ENCODE measurements around the gene RILPL1. TPM values are rescaled to one million over a fixed set of nuclear protein-coding genes. Genes with fewer than 3 reads are reported as not detected.

Gene RILPL1
- total and polyA plus RNA-seq, 10 of the 15 experiments (the other 5 are each of a cell fraction or from before 2014, with no cell fraction given) = 0.05 to 0.61 (median 0.25) TPM

DNA sequence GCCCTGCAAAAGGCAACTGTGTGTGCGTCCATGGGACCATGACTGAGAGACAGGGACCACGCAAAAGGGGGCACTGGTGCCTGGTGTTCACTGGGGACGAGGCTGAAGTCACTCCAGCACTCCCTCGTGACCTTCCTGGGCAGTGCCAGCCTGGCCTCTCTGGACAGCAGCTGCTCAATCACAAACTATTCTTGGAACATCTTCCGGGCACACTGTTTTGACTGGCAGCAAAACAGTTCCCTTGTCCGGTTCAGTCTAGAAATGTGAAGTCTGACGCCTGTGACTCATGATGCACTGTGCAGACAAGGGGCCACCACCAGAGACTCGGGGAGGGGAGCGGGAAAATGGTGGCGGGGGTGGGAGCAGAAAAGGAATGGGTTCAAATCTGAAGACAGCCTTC lies 54.8 kb downstream of the RILPL1 start:
- intact Hi-C loops (cut with micrococcal nuclease; ENCODE audit: unreplicated experiment) = no loop called here
- in situ Hi-C loops (cut with MboI) = no loop called here
- no peak overlapping the region for H3K27ac ChIP-seq (ENCODE audit: control insufficient read depth, insufficient read depth)
- DNase-seq (ENCODE audit: low read depth, low spot score) (no peak), ATAC-seq (no peak), FAIRE-seq (no peak)
- no peaks in the 10 kb centered on the region for H3K79me2 ChIP-seq (ENCODE audit: control insufficient read depth, insufficient read depth, low read length)
- RAD21 ChIA-PET (ENCODE audit: unreplicated experiment) = no interaction called here
- no TSS peak for BruUV-seq (replicated peaks)
- POLR2A ChIA-PET = no interaction called here
- no peaks in the 10 kb centered on the region; a peak in 1 of 4 replicates for H3K36me3 ChIP-seq (ENCODE audit: control insufficient read depth in 2 of 2, insufficient read depth in 2 of 2, low read length in 1 of 2)
- H3K9me3 ChIP-seq (replicated peaks; ENCODE audit: control insufficient read depth, insufficient read depth, low read length) = no peaks in the 10 kb centered on the region
- no peak overlapping the region for H3K9ac ChIP-seq (ENCODE audit: control insufficient read depth, insufficient read depth, low read length)
- 68% methylated on average over 10 of the region's 10 CpGs for WGBS (ENCODE audit: insufficient coverage, insufficient replicate concordance, low lambda C conversion rate, missing lambda C conversion rate)
- no peak overlapping the region for H2AFZ ChIP-seq (ENCODE audit: control insufficient read depth, low read depth, low read length)
- H3K4me1 ChIP-seq (ENCODE audit: control insufficient read depth, insufficient read depth, low read length) = no peaks in the 10 kb centered on the region
- CTCF ChIA-PET = interaction anchor here (1.4 kb wide), 1 partner anchor 18 kb away, joined by 3 read pairs; no protein-coding TSS in a partner anchor
- TF ChIP-seq MEF2A (IDR thresholded peaks at IDR 0.05; ENCODE audit: insufficient read depth, low read depth, low read length) (no peak), LARP7 (IDR thresholded peaks at IDR 0.05) (no peak), MYC (IDR thresholded peaks at IDR 0.05; ENCODE audit: insufficient read depth, insufficient read length, insufficient replicate concordance, low read length, severe bottlenecking) (no peak), SUZ12 (IDR thresholded peaks at IDR 0.05; ENCODE audit: unreplicated experiment) (no peak), SPI1 (IDR thresholded peaks at IDR 0.05; ENCODE audit: borderline replicate concordance, insufficient read depth, low read depth, low read length) (no peak), NFYA (IDR thresholded peaks at IDR 0.05; ENCODE audit: borderline replicate concordance, low read depth, low read length) (no peak), GABPA (IDR thresholded peaks at IDR 0.05; ENCODE audit: low read depth) (no peak), WRNIP1 (IDR thresholded peaks at IDR 0.05; ENCODE audit: borderline replicate concordance, low read depth, low read length) (no peak), NR2C1 (IDR thresholded peaks at IDR 0.05) (no peak)
- TF ChIP-seq, protein P1, sequence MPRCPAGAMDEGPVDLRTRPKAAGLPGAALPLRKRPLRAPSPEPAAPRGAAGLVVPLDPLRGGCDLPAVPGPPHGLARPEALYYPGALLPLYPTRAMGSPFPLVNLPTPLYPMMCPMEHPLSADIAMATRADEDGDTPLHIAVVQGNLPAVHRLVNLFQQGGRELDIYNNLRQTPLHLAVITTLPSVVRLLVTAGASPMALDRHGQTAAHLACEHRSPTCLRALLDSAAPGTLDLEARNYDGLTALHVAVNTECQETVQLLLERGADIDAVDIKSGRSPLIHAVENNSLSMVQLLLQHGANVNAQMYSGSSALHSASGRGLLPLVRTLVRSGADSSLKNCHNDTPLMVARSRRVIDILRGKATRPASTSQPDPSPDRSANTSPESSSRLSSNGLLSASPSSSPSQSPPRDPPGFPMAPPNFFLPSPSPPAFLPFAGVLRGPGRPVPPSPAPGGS (IDR thresholded peaks at IDR 0.05; ENCODE audit: borderline replicate concordance, insufficient read depth, low read depth, low read length, poor library complexity, severe bottlenecking) = no peak
- TF ChIP-seq, protein P2, sequence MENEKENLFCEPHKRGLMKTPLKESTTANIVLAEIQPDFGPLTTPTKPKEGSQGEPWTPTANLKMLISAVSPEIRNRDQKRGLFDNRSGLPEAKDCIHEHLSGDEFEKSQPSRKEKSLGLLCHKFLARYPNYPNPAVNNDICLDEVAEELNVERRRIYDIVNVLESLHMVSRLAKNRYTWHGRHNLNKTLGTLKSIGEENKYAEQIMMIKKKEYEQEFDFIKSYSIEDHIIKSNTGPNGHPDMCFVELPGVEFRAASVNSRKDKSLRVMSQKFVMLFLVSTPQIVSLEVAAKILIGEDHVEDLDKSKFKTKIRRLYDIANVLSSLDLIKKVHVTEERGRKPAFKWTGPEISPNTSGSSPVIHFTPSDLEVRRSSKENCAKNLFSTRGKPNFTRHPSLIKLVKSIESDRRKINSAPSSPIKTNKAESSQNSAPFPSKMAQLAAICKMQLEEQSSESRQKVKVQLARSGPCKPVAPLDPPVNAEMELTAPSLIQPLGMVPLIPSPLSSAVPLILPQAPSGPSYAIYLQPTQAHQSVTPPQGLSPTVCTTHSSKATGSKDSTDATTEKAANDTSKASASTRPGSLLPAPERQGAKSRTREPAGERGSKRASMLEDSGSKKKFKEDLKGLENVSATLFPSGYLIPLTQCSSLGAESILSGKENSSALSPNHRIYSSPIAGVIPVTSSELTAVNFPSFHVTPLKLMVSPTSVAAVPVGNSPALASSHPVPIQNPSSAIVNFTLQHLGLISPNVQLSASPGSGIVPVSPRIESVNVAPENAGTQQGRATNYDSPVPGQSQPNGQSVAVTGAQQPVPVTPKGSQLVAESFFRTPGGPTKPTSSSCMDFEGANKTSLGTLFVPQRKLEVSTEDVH (IDR thresholded peaks at IDR 0.05; ENCODE audit: low read depth, partially characterized antibody) = no peak
- H3K27me3 ChIP-seq (replicated peaks in 1 of 2; ENCODE audit: control insufficient read depth in 2 of 2, insufficient read depth in 2 of 2, low read length in 1 of 2) = no peaks in the 10 kb centered on the region
- no peak overlapping the region for H3K4me2 ChIP-seq (ENCODE audit: control insufficient read depth, insufficient read depth)
- no peaks in the 10 kb centered on the region for H4K20me1 ChIP-seq (ENCODE audit: control insufficient read depth, insufficient read depth)
- SMC1A ChIA-PET (ENCODE audit: uncharacterized antibody, unreplicated experiment) = no interaction called here
- no peak overlapping the region for H3K4me3 ChIP-seq

Data from GM12878 (cell line).